SH-SY5Y (cell line): ENCODE data around the gene CPN1.

ENCODE experiments used
- GATA2 ChIP-seq: IDR thresholded peaks from 2 replicates; pipeline ENCODE4 v1.6.1; 2011; ENCODE audit warnings: mild to moderate bottlenecking, low read depth, low read length
- GATA3 ChIP-seq: IDR thresholded peaks from 2 replicates; pipeline ENCODE4 v1.6.1; 2011; ENCODE audit warnings: low read depth, mild to moderate bottlenecking, low read length, moderate library complexity

CPN1 gene

GRCh38 chr10:100101192-100102076 is 19.8 kb upstream of the CPN1 start:
- TF ChIP-seq GATA2 (no peak), GATA3 (no peak)

DNA sequence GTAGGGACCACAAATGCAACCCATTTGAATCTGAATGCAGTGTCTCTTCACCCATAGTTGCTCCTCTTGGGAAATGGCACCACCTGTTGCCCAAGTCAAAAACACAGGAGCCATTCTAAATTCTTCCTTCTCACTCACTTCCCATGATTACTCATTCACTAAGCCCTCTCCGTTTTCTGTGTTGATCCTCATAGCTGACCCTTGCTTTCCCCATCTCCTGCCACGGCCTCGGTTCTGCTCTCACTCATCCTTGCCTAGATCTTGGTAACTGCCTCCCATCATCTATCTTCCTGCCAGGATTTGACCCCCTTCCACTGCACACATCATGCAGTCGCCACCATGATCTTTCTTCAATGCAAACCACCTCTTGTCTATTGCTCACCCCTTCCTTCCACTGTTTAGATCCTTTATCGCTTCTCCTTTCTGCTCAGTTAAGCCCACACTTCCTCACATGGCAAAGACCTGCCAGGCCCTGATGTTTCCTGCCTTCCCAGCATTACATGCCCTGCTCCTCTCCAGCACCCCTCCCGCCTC is 19.0 kb upstream of the CPN1 start:
- TF ChIP-seq GATA2: no peak
- TF ChIP-seq GATA3: no peak

- TF ChIP-seq GATA2: no peak
- no peak for TF ChIP-seq GATA3
Measured at GRCh38 chr10:100089241-100089640, 7.6 kb upstream of the CPN1 start.

GRCh38 chr10:100085596-100085995 is 3.9 kb upstream of the CPN1 start:
- no peak for TF ChIP-seq GATA3
- TF ChIP-seq GATA2: no peak

DNA sequence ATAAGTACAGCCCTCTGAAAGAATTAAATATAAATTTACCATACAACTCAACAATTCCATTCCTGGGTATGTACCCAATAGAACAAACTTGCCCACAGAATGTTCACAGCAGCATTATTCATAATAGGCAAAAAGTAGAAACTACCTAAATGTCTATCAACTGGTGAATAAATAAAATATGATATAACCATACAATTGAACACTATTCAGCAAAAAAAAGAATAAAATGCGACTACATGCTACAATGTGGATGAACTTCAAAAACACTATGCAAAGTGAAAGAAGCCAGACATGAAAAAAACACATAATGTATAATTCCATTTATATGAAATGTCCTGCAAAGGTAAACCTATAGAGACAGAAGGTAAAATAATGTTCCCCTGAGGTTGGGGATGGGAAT is 2.0 kb upstream of the CPN1 start:
- TF ChIP-seq GATA2 (no peak), GATA3 (no peak)

DNA sequence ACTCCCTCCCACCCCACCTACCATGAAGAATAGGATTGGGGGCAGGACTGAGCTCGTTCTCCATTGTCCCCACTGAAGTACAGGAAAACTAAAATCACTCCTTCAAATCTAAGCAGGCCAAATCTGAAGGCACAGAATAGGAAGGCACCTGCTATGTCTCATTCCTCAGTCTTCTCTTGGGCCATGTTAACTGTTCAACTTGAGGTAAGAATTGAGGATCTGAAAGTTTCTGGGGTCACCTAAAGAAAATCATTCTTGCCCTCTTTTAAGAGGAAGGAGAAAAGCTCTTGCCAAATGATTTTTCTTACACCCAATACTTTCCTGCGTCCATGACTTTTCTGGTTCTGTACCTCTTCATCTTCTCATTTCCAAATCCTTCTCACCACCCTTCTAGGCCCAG is 4.9 kb downstream of the CPN1 start:
- no peak for TF ChIP-seq GATA2
- no peak for TF ChIP-seq GATA3

DNA sequence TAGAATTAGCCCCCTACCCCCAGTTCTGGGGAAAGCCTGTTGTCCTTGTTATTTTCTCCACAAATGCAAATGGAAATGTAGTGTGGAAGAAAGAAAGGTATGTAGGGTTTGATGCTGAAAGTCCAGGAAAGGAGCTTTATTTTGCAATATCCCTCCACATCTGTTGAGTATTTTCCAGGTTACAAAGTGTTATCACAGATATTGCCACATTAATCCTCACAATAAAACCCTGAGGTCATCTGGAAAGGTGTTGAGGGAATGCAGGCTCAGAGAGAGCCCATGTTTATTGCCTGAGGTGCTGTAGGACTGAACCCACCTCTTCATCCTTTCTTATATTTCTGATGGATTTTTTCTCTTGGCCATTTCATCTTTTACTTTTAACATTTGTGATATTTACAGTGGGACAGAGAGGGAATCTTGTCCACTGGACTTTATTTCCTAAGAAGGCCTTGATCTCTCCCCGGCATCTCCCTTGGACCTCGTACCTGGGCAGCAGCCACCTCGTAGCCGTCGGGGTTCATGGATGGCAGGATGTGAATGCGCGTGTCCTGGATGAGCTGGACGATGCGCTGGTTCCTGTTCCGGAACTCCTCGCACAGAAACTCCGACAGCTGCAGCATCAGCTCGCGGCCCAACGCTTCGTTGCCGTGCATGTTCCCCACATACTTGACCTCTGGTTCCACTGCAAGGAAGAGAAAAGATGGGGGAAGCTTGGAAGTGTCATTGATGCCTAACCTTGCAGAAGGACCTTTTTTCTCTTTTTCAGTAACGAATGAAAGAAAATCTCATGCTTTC is 6.0 kb downstream of the CPN1 start:
- no peak for TF ChIP-seq GATA3
- no peak for TF ChIP-seq GATA2

DNA sequence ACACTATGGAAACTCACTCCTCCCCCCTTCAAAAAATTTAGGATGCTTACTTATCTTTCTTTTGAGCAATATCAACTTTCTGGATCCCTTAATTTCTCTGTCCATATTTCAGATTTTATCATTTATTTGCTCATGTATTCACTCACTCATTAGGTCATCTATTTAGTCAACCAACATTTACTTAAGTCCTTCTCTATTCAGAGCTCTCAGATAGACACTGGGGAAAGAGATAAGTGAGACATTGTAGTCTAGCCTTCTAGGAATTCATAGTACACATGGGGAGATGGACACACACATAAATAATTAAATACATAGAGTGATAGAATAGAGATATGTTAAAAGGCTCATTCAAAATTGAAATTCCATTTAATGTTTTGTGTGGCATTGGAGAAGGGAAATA is 9.2 kb downstream of the CPN1 start:
- no peak for TF ChIP-seq GATA2
- no peak for TF ChIP-seq GATA3

GRCh38 chr10:100071529-100071928 is 10.1 kb downstream of the CPN1 start:
- TF ChIP-seq GATA2: no peak
- no peak for TF ChIP-seq GATA3

DNA sequence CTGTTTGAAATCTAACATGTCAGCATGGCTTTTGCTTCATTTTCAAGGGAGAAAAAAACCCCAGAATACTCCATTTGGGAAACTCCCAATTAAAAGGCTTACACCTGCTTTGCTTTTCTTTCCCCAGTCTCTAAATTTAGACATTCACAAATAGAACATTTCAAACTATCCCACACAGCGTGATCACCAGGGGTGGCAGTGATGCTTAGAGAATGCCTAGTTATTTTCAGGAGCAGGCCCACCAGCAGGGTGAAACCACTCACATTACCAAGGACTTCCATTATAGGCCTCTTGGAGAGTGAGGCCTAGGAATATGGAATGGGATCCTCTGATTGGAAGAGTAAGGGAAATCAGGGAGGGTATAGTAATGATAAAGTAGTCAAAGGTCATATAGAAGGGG is 14.2 kb downstream of the CPN1 start:
- no peak for TF ChIP-seq GATA2

DNA sequence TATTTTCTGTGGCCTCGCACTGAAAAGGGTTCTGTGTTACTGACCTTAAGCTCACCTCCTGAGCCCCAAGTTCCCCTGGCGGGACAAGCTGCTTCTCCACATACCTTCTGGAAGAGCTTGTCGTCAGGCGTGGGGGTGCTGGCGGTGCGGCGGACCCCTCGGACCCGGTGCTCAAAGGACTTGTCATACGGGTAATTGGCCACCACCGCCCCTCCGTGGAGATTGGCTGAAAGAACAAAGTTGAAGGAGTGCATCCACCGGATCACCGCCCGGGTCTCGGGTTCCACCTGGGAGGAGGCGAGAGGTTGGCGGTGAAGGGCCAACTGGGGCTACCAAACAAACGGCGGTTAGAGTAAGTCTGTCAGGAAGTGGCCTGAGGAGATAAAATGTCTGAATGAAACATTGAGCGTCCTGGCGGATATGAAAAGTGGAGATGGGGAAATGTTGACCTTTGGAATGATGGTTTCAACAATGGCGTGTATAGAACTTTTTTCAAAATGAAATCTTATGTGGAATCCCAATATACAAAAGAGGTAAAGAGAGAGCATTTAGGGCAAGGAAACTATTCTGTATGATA is 16.5 kb downstream of the CPN1 start:
- TF ChIP-seq GATA3: no peak

DNA sequence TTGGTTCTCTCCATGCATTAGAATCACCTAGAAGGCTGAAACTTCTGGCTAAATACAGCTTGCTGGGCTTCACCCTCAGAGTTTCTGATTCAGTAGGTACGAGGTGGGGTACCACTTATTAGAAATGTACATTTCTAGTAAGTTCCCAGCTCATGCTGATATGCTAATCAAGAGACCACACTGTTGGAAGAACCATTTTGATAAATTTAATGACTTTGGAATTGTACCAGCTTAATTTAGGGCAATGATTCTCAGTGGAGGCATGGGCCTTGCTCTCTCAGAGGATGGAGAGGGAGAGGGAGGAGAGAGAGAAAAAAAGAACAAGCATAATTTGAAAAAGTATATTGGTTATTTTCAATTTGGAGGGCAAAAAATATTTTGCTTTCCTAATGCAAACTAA is 20.3 kb downstream of the CPN1 start:
- TF ChIP-seq GATA3 (no peak), GATA2 (no peak)

DNA sequence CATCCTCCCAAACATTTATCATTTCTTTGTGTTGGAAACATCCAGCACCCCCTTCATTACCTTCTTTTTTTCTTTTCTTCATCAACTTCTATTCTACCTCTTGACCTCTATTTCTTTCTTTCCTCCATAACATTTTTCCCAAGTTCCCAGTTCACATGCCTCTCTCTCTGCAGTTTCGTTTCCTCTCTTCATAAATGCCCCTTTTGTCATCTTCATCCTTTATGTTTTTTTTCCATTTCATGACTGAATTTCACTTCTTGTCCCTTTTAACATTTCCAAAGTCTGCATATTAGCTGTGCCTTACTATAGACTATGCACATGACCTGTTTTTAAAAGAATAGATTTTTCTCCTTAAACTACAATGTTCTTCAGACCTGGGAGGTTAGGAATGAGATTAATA is 23.7 kb downstream of the CPN1 start:
- TF ChIP-seq GATA2 (no peak), GATA3 (no peak)

GRCh38 chr10:100053686-100054460 is 27.8 kb downstream of the CPN1 start:
- TF ChIP-seq GATA2 (no peak), GATA3 (no peak)
